ENCODE results near the gene GLRX5. TPM values are rescaled to one million over a fixed set of nuclear protein-coding genes. Genes with fewer than 3 reads are reported as not detected.

Gene GLRX5
- total RNA-seq, 1 donor from 2014 or later, result 38.7 TPM

Other genes starting within 250 kb of the GLRX5 start
- 2.6 and 3.0 TPM in 2 replicates for gene CLMN, start 215.1 kb upstream of the GLRX5 start, total RNA-seq
- 5.8 and 7.4 TPM in 2 replicates for gene SYNE3, start 18.4 kb upstream of the GLRX5 start, total RNA-seq
- gene TCL1B, start 151.4 kb downstream of the GLRX5 start, total RNA-seq, result not detected in 2 replicates
- gene TCL1A, start 179.1 kb downstream of the GLRX5 start, total RNA-seq, result not detected in 2 replicates

Data from glomerular endothelial cell (primary cell).